ENCODE results near the gene ITGB5. TPM values are rescaled to one million over a fixed set of nuclear protein-coding genes. Genes with fewer than 3 reads are reported as not detected.

Gene ITGB5
- total RNA-seq, 1 experiment from 2014 or later = 339 TPM

- ATAC-seq (peak; percentile 10; the same call in 1 of the 2 replicates), DNase-seq (ENCODE audit: low spot score) (no peak)
- H3K27me3 Mint-ChIP-seq (ENCODE audit: low read depth) = no peaks in the 10 kb centered on the region
- H3K4me1 Mint-ChIP-seq = peaks cover 53% of the 10 kb centered on the region
- peaks cover 63% of the 10 kb centered on the region for H3K36me3 Mint-ChIP-seq
- ChIA-PET CTCF (interaction anchor here (1.8 kb wide), 1 partner anchor 15 kb away, joined by 9 read pairs; no protein-coding TSS in a partner anchor), POLR2A (no interaction called here)
- TF ChIP-seq, protein P1, sequence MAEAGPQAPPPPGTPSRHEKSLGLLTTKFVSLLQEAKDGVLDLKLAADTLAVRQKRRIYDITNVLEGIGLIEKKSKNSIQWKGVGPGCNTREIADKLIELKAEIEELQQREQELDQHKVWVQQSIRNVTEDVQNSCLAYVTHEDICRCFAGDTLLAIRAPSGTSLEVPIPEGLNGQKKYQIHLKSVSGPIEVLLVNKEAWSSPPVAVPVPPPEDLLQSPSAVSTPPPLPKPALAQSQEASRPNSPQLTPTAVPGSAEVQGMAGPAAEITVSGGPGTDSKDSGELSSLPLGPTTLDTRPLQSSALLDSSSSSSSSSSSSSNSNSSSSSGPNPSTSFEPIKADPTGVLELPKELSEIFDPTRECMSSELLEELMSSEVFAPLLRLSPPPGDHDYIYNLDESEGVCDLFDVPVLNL (CRISPR knock-in tag; IDR thresholded peaks at IDR 0.05; ENCODE audit: borderline replicate concordance, low read depth) = no peak
- TF ChIP-seq ZNF232 (CRISPR knock-in tag; IDR thresholded peaks at IDR 0.05) (no peak), FOXK1 (CRISPR knock-in tag; IDR thresholded peaks at IDR 0.05) (no peak), TEAD1 (CRISPR knock-in tag; IDR thresholded peaks at IDR 0.05) (0 out of 2 replicates have a peak, but pooled peaks have one; percentile 20), IRF2 (CRISPR knock-in tag; IDR thresholded peaks at IDR 0.05; ENCODE audit: borderline replicate concordance, low read depth) (no peak), SP1 (CRISPR knock-in tag; conservative IDR thresholded peaks at IDR 0.05) (no peak), ZNF671 (CRISPR knock-in tag; IDR thresholded peaks at IDR 0.05) (no peak), AR (CRISPR knock-in tag; IDR thresholded peaks at IDR 0.05) (no peak)
- no peaks in the 10 kb centered on the region for H3K9me3 Mint-ChIP-seq
- no peak overlapping the region for H3K4me3 Mint-ChIP-seq
- no peak overlapping the region; the same call in 1 of the 2 replicates for H3K27ac Mint-ChIP-seq
Observed at GRCh38 chr3:124775877-124776276, 111.3 kb downstream of the ITGB5 start.

- Mint-ChIP-seq H3K4me3 (no peak overlapping the region), H3K9me3 (no peaks in the 10 kb centered on the region), H3K27ac (peak overlapping the region; percentile 89), H3K36me3 (peaks cover 64% of the 10 kb centered on the region), H3K4me1 (peaks cover 48% of the 10 kb centered on the region), H3K27me3 (ENCODE audit: low read depth) (no peaks in the 10 kb centered on the region)
- DNase-seq (ENCODE audit: low spot score) = no peak
- ChIA-PET POLR2A (no interaction called here), CTCF (interaction anchor here (0.7 to 1.6 kb wide), 5 partner anchors 12 to 114 kb away, joined by 3 to 13 read pairs (median 3); no protein-coding TSS in a partner anchor)
- ATAC-seq = no peak
- no peak for TF ChIP-seq ZNF425 (CRISPR knock-in tag; conservative IDR thresholded peaks at IDR 0.05)
- TF ChIP-seq, protein P2, sequence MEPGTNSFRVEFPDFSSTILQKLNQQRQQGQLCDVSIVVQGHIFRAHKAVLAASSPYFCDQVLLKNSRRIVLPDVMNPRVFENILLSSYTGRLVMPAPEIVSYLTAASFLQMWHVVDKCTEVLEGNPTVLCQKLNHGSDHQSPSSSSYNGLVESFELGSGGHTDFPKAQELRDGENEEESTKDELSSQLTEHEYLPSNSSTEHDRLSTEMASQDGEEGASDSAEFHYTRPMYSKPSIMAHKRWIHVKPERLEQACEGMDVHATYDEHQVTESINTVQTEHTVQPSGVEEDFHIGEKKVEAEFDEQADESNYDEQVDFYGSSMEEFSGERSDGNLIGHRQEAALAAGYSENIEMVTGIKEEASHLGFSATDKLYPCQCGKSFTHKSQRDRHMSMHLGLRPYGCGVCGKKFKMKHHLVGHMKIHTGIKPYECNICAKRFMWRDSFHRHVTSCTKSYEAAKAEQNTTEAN (CRISPR knock-in tag; IDR thresholded peaks at IDR 0.05) = peak; percentile 87; the same call in 1 of the 2 replicates
Observed at GRCh38 chr3:124774841-124775402, 112.2 kb downstream of the ITGB5 start.

- CTCF ChIA-PET = interaction anchor here (0.6 to 1.6 kb wide), 7 partner anchors 11 to 192 kb away, joined by 3 to 13 read pairs (median 3); no protein-coding TSS in a partner anchor
- no peaks in the 10 kb centered on the region for H3K27me3 Mint-ChIP-seq (ENCODE audit: low read depth)
- H3K4me1 Mint-ChIP-seq = peaks cover 47% of the 10 kb centered on the region
- TF ChIP-seq TEAD1 (CRISPR knock-in tag; IDR thresholded peaks at IDR 0.05) = peak; percentile 99; the same call in 1 of the 2 replicates
- TF ChIP-seq TEAD4 (CRISPR knock-in tag; IDR thresholded peaks at IDR 0.05) = peak; percentile 97
- TF ChIP-seq NFYB (CRISPR knock-in tag; conservative IDR thresholded peaks at IDR 0.05; ENCODE audit: low read depth) = no peak
- TF ChIP-seq EMX1 (CRISPR knock-in tag; IDR thresholded peaks at IDR 0.05) = 0 out of 2 replicates have a peak, but pooled peaks have one; percentile 30
- TF ChIP-seq HMGA2 (CRISPR knock-in tag; IDR thresholded peaks at IDR 0.05) = no peak
- TF ChIP-seq CREB1 (CRISPR knock-in tag; IDR thresholded peaks at IDR 0.05) = no peak
- peak; percentile 10; the same call in 1 of the 2 replicates for TF ChIP-seq ZNF423 (CRISPR knock-in tag; IDR thresholded peaks at IDR 0.05)
- 0 out of 2 replicates have a peak, but pooled peaks have one; percentile 15 for TF ChIP-seq RELA (CRISPR knock-in tag; IDR thresholded peaks at IDR 0.05; ENCODE audit: borderline replicate concordance)
- peaks cover 69% of the 10 kb centered on the region for H3K36me3 Mint-ChIP-seq
- H3K4me3 Mint-ChIP-seq = no peak overlapping the region
- H3K9me3 Mint-ChIP-seq = no peaks in the 10 kb centered on the region
- DNase-seq (ENCODE audit: low spot score) (peak; percentile 68), ATAC-seq (peak; percentile 83)
- POLR2A ChIA-PET = no interaction called here
- H3K27ac Mint-ChIP-seq = peak overlapping the region; percentile 89
Observed at GRCh38 chr3:124774327-124774718, 112.8 kb downstream of the ITGB5 start.

Data from WTC11 (cell line).